Mucosa of stomach (tissue), 1 donor: ENCODE results near the gene TNFRSF8.
"Not testable (repeated sequence)": the region's sequence is repeated elsewhere in the genome, so short reads cannot be mapped to it uniquely, and the experiment has no call there.

ENCODE experiments used
- H3K27me3 ChIP-seq: one replicate; pipeline ENCODE4 v1.7.0; 2013; ENCODE audit warnings: mild to moderate bottlenecking, low read length; ENCODE audit not compliant: control insufficient read depth, insufficient read depth
- H3K36me3 ChIP-seq: one replicate; pipeline ENCODE4 v1.7.0; 2013; ENCODE audit warnings: low read length; ENCODE audit not compliant: control insufficient read depth, insufficient read depth
- H3K4me1 ChIP-seq: one replicate; pipeline ENCODE4 v1.7.0; 2013; ENCODE audit warnings: mild to moderate bottlenecking, low read length; ENCODE audit not compliant: control insufficient read depth, insufficient read depth
- H3K4me3 ChIP-seq: one replicate; pipeline ENCODE4 v1.7.0; 2013; ENCODE audit warnings: low read length
- H3K9ac ChIP-seq: one replicate; pipeline ENCODE4 v1.7.0; 2013; ENCODE audit warnings: mild to moderate bottlenecking, low read length, moderate library complexity
- H3K9me3 ChIP-seq: one replicate; pipeline ENCODE4 v1.7.0; 2013; ENCODE audit warnings: mild to moderate bottlenecking, low read length, moderate library complexity; ENCODE audit not compliant: control insufficient read depth
- donor health status: Pancreatic carcinoma.

TNFRSF8 gene

DNA sequence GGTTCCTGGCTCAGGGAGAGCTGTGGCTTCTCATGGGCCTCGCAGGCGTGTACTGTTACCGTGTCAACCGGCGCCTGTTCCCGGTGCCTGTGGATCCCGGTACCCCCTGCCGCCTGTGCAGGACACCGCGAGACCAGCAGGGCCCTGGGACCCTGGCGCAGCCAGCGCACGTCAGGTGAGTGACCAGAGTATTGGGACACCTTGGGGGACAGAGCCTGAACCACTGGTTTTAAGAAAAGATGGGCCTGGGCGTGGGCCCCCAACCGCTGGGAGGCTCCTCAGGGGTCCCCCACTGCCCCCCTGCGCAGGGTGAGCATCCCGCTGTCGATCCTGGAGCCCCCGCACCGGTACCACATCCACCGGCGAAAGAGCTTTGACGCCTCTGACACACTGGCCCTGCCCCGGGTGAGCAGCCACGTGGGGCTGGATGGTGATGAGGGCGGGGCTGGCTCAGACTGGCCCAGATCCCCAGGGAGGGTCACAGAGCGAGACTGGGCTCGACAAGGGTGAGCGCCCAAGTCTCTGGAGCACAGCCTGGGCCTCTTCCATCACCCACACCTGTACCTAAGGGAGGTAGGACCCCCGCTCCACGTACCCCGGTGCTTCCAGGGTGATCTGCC is 33.3 kb upstream of the TNFRSF8 start:
- H3K9me3 ChIP-seq, result no peaks in the 10 kb centered on the region
- no peaks in the 10 kb centered on the region for H3K4me1 ChIP-seq
- no peak overlapping the region for H3K4me3 ChIP-seq
- no peaks in the 10 kb centered on the region for H3K36me3 ChIP-seq
- no peaks in the 10 kb centered on the region for H3K27me3 ChIP-seq
- H3K9ac ChIP-seq, result no peak overlapping the region

DNA sequence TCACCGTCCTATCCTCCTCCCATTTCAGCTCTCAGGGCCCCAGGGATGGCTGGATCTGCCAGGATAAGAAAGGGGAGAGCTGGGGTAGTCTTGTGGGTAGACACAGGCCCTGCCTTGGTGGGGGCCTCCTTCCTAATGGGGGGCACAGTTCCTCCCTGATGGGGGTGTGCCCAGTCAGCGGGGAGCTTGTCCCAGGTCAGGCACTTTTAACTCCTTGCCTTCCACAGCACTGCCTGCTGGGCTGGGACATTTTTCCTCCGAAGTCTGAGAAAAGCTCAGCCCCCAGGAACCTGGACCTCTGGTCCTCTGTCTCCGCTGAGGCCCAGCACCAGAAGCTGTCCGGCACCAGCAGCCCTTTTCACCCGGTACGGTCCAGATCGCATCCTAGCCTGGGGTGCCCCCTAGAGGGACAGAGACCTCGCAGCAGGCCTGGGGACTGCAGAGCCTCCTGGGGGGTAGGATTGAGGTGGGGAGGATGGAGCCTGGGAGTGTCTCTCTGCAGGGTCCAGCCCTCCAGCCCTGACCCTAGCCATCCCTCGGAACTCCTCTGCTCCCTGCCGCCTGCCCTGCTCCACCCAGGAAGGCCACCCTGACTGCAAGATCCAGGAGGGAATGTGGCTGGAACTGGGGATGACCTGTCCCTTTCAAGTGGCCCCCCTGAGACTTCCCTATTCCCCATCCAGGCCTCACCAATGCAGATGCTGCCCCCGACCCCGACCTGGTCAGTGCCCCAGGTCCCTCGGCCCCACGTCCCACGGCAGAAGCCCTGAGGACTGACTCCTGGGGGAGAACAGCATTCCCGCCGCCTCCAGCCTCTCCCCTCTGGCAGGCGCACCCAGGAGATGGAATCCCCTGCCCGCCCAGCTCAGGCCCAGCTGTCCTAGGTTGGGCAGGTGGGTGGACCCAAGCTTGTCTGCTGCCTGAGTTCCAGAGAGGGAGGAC is 31.8 kb upstream of the TNFRSF8 start:
- H3K9me3 ChIP-seq, result no peaks in the 10 kb centered on the region
- H3K4me3 ChIP-seq, result no peak overlapping the region
- H3K36me3 ChIP-seq, result no peaks in the 10 kb centered on the region
- H3K27me3 ChIP-seq, result no peaks in the 10 kb centered on the region
- no peak overlapping the region for H3K9ac ChIP-seq
- H3K4me1 ChIP-seq, result no peaks in the 10 kb centered on the region

DNA sequence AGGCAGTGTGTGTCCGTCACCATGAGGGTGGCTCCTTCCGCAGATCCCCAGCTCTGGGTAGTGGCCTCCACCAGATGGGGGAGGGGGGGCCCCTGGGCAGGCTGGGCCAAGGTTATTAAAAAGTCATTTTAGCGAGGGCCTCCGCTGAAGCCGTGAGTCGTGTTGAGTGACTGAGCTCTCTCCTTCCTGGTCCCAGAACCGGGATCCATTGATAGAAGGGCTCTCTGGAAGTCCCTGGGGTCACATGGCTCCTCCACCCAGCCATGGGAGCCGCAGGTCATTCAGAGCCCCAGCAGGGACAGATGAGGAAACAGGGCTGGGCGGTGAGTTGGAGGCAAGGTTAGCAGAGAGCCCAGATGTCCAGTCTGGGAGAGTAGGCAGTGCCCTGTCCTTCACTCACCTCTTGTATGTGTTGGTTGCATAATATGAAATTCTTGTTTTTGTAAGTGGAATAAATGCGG is 30.9 kb upstream of the TNFRSF8 start:
- no peak overlapping the region for H3K4me3 ChIP-seq
- H3K9ac ChIP-seq, result no peak overlapping the region
- no peaks in the 10 kb centered on the region for H3K4me1 ChIP-seq
- no peaks in the 10 kb centered on the region for H3K36me3 ChIP-seq
- H3K9me3 ChIP-seq, result no peaks in the 10 kb centered on the region
- no peaks in the 10 kb centered on the region for H3K27me3 ChIP-seq

DNA sequence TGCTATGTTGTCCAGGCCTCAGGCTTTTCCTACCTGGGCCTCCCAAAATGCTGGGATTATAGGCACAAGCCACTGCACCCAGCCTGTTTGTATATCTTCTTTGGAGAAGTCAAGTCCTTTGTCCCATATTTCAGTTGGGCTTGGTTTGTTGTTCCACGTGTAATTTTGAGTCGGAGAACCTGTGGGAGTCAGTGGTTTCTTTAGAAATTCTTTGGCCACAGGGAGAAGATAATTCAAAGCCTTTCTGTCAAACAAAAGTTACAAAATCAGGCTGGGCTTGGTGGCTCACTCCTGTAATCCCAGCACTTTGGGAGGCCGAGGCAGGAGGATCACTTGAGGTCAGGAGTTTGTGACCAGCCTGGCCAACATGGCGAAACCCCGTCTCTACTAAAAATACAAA is 29.7 kb upstream of the TNFRSF8 start:
- H3K9ac ChIP-seq, H3K27me3 ChIP-seq, H3K4me1 ChIP-seq, H3K36me3 ChIP-seq, H3K9me3 ChIP-seq, H3K4me3 ChIP-seq: not testable (repeated sequence)

DNA sequence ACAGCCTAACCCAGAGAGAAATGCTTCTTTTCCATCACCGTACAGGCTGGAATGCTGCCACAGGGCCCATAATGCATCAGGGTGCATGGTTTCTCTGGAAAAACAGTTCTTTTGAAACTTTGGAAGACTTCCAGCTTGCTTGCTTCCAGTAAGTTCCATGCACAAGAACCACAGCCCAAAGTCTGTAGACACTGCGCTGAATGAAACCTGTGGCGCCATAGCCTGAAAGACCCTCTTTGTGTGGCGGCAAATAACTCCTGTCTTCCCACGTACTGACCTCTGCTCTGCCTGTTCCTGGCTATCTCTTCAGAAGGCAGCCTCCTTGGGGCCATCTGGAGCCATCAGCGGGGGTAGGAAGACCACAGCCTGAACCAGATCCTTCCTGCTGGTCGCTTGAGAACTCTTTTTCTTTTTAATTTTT is 28.7 kb upstream of the TNFRSF8 start:
- Histone ChIP-seq H3K4me1 (no peaks in the 10 kb centered on the region), H3K4me3 (no peak overlapping the region), H3K36me3 (no peaks in the 10 kb centered on the region), H3K9me3 (no peaks in the 10 kb centered on the region), H3K9ac (no peak overlapping the region), H3K27me3 (no peaks in the 10 kb centered on the region)

DNA sequence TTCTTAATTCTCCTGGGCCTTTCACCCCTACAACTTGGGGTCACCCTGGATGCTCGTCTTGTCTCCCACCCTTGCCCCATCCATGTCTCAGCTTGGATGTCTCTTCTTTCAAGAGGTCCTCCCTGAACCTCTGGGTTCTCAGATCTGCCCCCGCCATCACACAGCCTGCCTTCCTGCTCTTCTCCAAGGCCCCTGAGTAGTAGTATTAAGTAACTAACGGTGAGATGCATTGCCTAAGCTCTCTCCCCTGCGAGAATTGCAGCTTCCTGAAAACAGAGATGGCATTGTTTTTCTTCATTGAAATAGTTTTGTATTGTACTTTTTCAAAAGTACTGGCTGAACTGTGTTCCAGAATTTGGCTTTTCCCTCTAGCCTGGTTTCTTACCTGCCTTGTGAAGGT is 27.8 kb upstream of the TNFRSF8 start:
- Histone ChIP-seq H3K9me3 (no peaks in the 10 kb centered on the region), H3K9ac (no peak overlapping the region), H3K36me3 (no peaks in the 10 kb centered on the region), H3K4me3 (no peak overlapping the region), H3K4me1 (no peaks in the 10 kb centered on the region), H3K27me3 (no peaks in the 10 kb centered on the region)

DNA sequence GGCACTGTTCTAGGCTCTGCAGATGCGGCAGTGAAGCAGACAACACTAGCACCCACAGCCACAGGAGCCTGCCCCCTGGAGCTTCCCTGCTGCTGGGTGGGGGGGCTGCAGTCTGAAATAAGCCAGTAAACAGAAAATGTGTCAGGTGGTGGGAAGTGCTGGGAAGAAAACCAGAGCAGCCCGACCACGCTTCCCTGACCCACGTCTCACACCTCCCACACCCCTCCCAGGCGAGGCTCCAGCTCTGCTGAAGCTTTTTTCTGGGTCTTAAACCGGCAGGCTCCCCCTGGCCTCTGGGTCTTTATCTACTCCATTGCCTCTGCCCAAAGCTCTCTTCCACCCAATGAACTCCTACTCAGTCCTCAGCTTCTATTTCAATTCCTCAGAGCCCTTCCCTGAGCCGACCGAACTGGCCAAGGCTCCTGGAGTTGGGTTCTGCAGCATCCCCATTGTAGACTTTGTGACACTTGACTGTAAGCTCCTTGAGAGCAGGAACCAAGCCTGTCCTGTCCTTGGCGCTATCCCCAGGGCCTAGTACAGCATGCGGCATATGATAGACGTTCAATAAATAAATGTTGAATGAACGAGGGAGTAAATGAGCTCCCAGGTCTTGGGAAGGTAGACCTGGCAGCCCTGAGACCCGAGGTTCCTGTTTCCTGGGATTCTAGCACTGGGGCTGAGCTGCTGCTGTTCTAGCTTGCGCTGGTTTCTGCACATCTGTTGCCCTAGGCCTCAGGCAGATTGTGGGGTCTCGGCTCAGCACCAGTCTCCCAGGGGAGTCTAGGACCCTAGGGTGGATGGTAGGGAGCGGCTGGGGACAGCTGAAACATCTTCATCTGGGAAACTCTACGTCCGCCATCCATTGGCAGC is 25.4 kb upstream of the TNFRSF8 start:
- H3K4me1 ChIP-seq, result no peaks in the 10 kb centered on the region
- H3K9me3 ChIP-seq, result no peaks in the 10 kb centered on the region
- no peaks in the 10 kb centered on the region for H3K27me3 ChIP-seq
- H3K36me3 ChIP-seq, result no peaks in the 10 kb centered on the region
- no peak overlapping the region for H3K4me3 ChIP-seq
- no peak overlapping the region for H3K9ac ChIP-seq

DNA sequence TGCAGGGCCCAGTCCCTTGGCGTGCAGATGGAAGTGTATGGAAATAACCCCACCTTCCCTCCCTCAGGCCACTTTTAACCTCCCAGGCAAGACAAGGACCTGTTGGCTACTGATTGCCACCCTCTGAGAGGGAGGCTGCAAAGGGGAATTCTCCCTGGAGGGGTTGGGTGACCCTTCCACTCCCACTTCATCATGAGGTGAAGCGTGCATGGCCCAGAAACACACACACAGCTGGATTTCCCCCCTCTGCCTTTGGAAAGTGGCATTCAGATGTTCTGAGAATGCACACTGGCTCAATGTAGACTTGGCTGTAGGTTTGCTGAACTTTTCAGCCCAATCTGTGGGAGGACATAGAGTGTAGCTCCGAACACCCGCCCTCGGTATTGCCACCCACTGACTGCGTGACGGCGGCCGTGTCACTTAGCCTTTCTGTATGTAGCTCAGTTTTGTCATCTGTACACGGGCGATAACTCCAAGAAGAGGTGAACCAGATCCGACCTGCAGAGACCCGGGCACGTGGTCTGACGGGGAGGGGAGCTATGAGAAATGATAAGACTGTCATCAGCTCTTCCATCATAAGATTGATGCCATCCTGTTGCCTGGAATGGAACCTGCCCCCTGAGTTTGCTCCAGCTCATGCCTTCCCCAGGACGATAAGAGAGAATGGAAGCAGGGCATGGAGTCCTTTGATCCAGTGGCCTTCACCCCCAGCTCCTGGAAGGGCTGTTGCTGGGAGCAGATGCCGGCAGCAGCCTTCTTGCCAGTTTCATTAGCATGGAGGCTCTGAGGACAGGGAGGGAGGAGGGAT is 24.5 kb upstream of the TNFRSF8 start:
- no peaks in the 10 kb centered on the region for H3K36me3 ChIP-seq
- H3K9ac ChIP-seq, result no peak overlapping the region
- H3K9me3 ChIP-seq, result no peaks in the 10 kb centered on the region
- no peaks in the 10 kb centered on the region for H3K4me1 ChIP-seq
- H3K4me3 ChIP-seq, result no peak overlapping the region
- no peaks in the 10 kb centered on the region for H3K27me3 ChIP-seq

DNA sequence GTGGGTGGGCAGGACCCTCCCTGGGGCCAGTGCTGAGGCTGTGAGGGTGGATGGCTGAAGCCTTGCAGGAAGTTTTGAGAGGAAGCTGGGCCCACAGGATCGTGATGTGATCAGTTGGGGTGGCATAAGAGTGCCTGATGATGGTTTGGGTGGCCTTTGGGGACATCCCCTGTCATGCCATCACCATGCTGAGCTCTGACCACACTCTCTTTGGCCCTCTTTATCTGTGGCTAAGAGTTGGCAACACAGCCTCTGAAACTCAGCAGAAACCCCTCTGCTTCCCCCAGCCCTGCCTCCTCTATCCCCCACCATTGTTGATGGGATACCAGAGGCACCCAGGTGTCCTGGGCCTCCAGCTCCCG is 24.0 kb upstream of the TNFRSF8 start:
- no peak overlapping the region for H3K4me3 ChIP-seq
- H3K36me3 ChIP-seq, result no peaks in the 10 kb centered on the region
- H3K4me1 ChIP-seq, result no peaks in the 10 kb centered on the region
- H3K9ac ChIP-seq, result no peak overlapping the region
- no peaks in the 10 kb centered on the region for H3K27me3 ChIP-seq
- no peaks in the 10 kb centered on the region for H3K9me3 ChIP-seq

DNA sequence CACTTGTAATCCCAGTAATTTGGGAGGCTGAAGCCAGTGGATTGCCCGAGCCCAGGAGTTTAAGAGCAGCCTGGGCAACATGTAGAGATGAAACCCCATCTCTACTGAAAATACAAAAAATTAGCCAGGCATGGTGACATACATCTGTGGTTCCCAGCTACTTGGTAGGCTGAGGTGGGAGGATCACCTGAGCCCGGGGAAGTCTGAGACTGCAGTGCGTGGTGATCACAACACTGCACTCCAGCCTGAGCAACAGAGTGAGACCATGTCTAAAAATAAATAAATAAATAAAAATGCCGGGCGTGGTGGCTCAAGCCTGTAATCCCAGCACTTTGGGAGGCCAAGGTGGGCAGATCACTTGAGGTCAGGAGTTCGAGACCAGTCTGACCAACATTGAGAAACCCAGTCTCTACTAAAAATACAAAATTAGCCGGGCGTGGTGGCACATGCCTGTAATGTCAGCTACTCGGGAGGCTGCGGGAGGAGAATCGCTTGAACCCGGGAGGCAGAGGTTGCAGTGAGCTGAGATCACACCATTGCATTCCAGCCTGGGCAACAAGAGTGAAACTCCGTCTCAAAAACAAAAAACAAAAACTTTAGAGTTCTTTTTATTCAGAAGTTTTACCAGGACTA is 23.2 kb upstream of the TNFRSF8 start:
- not testable (repeated sequence) for H3K4me3 ChIP-seq, H3K9ac ChIP-seq, H3K27me3 ChIP-seq, H3K4me1 ChIP-seq, H3K36me3 ChIP-seq, H3K9me3 ChIP-seq

DNA sequence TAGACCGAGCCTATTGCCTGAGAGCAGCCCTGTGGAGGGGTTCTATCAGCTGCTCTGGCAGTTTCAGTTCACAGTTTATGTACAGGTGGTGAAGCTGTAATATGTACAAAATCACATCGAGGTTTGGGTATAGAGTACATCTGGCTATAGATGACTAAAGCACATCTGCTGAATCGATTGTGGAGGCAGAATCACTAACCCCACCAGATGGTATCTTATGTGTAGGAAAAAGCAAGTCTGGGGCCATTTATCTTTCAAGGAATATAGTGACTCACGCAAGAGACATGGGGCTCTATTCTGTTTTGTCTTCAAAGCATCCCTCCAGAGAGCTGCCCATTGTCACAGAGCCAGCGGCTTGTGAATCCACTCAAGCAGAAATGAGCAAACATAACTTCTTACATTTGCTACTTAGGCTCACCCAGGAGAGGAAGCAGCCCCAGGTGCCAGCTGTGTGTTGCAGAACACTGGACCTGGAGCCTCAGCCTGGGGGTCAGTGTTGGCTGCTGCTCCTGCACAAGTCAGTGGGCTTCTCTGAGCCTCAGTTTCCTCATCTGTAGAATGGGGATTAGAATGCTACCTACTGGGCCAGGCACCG is 22.5 kb upstream of the TNFRSF8 start:
- peaks cover 5% of the 10 kb centered on the region for H3K4me1 ChIP-seq
- H3K27me3 ChIP-seq, result peaks cover 3% of the 10 kb centered on the region
- no peak overlapping the region for H3K4me3 ChIP-seq
- H3K9me3 ChIP-seq, result no peaks in the 10 kb centered on the region
- H3K9ac ChIP-seq, result no peak overlapping the region
- H3K36me3 ChIP-seq, result no peaks in the 10 kb centered on the region
